NCI-H524 treated with DMSO at 0.1 percent for 48 hours (cell line): ENCODE measurements around the gene RCAN1.
"Not testable (repeated sequence)": the region's sequence is repeated elsewhere in the genome, so short reads cannot be mapped to it uniquely, and the experiment has no call there.

Experiments used
- DNase-seq: peaks from one replicate; lab custom pipeline; 2025; lab: John Stamatoyannopoulos, UW

RCAN1 gene

DNA sequence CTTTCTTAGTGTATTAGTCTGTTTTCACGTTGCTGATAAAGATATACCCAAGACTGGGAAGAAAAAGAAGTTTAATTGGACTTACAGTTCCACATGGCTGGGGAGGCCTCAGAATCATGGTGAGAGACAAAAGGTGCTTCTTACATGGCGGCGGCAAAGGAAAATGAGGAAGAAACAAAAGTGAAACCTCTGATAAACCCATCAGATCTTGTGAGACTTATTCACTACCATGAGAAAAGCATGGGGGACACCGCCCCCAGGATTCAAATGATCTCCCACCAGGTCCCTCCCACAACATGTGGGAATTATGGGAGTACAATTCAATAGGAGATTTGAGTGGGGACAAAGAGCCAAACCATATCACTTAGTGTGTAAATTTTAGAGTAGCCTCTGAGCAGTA is 46.1 kb downstream of the RCAN1 start:
- not testable (repeated sequence) for DNase-seq

DNA sequence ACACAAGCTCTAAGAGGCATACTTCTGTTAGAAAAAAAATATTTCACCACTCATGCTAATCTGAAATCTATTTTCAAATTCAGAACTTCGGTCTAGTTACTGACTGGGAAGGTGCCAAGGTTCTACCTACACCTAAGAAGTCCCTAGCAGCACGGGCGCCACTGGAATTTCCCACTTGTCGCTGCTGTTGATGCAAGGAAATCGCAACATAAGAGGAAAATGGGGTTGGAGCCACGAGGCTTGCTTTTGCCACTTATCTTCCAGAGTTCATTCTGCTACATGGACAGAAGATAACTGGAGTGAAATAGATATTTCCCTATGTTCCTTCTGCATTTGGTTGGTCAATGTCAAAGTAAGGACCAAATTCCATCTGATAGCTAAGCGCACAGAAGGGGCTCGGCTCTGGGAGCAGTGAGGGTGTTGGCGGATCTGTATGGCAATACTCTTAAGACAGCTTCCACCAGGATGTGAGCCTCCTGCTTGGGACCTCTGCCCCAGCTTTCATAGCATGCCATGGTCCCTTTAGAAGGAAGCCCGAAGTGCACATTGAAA is 47.2 kb downstream of the RCAN1 start:
- no peak for DNase-seq

DNA sequence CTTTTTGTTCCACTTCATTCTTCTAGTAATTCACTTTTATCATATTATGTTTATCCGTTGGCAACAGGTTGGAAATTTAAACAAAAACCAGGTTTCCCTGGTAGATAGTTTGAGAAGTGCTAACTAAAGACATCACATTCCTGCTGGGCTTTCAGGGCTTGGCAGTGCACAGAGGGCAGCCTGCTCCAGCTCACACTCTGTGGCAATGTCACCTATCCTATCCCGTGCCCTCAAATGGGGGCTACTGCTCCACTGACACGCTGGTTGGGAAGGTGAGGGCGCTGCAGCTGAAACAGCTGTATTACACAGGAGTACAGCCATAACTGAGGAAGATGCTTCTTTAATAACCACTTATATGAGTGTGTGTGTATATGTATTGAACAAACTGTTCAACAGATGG is 49.7 kb downstream of the RCAN1 start:
- DNase-seq = no peak

DNA sequence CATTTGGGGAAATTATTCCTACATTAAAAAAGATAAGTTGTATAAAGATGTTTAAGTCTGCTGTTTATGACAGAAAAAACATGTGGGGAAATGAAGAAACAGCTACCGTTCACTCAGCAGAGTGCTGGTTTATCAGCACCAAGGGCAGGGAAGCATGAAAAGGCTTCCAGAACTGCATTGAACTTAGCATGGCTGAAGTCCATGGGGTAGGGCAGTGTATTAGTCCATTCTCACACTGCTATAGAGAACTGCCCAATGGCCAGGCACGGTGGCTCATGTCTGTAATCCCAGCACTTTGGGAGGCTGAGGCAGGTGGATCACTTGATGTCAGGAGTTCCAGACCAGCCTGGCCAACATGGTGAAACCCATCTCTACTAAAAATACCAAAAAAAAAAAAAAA is 51.5 kb downstream of the RCAN1 start:
- DNase-seq = not testable (repeated sequence)

DNA sequence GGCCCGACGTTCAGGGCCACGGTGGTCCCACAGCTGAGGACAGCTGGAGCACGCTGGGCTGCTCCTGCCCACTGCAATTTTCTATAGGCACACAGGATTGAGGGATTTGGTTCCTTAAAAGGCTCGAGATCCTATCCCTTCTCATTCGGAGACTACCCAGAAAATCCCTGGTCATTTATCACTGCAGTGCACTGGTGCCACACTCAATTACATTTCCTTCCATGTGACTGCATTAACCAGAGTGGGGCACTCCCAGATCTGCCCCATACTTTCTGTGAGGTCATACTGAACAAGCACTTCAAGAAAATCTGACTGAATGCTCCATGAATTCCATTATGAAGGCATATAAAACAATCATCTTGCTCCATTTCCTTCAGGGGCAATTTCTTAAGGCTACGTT is 53.1 kb downstream of the RCAN1 start:
- DNase-seq = no peak

DNA sequence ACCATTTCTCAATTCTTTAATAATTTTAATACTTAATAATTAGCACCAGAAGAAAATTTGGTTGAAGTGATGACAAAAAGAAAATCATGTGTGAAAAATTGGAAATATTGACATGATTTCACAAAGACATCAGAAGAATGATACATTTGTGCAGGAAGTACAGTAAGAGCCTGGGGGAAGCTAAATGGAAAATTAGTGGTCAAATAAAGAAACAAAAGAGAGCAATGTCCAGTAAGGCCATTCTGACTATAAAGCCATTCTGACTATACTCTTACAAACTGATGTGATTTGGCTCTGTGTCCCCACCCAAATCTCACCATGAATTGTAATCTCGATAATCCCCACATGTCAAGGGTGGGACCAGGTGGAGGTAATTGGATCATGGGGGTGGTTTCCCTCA is 54.3 kb downstream of the RCAN1 start:
- DNase-seq = no peak

DNA sequence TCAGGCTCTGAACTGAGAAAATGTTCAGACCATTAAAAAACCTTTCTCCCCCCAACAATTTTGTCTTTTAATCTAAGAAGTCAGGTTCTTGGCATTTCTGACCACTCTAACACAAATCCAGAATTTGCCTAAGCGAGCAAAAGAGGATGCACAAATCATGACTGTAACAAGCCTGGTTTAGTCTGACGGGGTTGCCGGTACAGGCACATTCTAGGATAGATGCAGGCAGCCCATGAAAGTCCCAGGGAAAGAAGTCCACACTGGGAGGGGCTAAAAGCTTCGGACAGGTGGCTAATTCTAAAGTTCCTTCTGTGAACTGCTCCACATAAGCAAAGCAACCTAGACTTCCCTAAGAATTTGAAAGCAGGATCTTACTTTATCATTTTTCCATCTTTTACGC is 54.9 kb downstream of the RCAN1 start:
- no peak for DNase-seq

DNA sequence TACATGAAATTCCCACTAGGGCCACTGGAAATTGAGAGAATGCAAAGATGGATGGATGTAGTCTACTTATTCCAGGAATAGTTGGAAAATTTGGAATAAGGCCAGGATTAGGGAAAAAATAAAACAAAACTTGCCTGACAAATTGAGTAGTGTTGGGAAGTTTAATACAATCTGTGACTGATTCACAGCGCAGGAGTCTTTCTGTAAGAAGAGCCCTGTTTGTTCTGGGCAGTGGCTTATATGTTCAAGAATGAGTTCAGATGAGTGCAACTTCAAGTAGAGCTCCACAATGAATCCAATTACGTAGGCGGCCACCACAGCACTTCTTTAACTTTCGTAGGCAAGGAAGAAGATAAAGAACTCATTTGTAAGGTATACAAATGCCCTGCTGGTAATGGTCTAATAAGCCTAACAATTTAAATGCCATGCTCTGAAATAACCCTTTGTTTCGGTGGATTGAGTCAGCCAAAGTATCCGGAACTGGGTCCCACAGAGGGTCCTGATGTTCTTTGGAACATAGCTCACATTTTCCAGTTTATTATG is 55.8 kb downstream of the RCAN1 start:
- no peak for DNase-seq

DNA sequence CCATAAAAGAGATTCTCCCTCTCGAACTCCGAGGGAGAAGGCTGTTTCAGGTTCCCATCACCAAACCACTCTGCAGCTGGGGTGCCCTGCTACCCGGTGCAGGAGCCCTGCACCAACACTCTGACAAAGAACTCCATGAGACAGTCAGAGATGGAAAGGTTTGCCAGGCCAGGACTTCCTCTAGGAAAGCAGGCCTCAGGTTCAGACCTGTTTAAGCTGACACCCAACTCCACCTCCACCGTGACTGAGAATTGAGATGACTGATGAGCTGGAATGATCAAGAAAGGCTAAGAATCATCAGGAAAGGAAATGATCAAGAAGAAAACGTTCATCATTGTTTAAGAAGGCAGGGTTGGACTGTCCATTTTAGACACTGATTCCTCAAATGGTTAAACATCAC is 56.7 kb downstream of the RCAN1 start:
- DNase-seq = no peak

- no peak for DNase-seq
These were observed 57.7 kb downstream of the RCAN1 start for GRCh38 chr21:34557261-34557660.

- DNase-seq = not testable (repeated sequence)
These were observed 60.2 kb downstream of the RCAN1 start for GRCh38 chr21:34554670-34555069.

GRCh38 chr21:34554227-34554626 is 60.7 kb downstream of the RCAN1 start:
- no peak for DNase-seq

GRCh38 chr21:34553151-34553952 is 61.6 kb downstream of the RCAN1 start:
- DNase-seq = no peak

GRCh38 chr21:34552360-34553098 is 62.4 kb downstream of the RCAN1 start:
- no peak for DNase-seq

GRCh38 chr21:34550182-34550799 is 64.6 kb downstream of the RCAN1 start:
- DNase-seq = no peak

GRCh38 chr21:34548781-34549376 is 66.0 kb downstream of the RCAN1 start:
- DNase-seq = no peak

DNA sequence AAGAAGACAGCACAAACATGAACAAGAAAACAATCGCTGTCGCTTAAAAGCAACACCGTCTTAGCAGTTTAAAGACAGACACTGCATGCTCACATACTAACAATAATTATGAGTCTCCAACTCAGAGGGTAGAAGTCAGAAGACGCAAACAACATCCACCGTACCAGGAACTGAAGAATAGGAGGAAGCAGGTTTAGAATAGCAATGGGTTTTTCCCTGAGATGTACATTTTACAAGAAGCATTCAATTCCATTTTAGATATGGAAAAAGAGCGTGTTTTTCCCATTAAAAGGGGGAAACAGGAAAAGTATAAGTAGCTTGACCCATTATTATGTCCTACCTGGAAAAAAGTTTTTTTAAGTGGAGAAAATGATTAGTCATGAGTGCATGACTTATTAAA is 68.4 kb downstream of the RCAN1 start:
- DNase-seq = no peak

- DNase-seq = no peak
These were observed 69.6 kb downstream of the RCAN1 start for GRCh38 chr21:34545079-34545884.

GRCh38 chr21:34544032-34544496 is 70.8 kb downstream of the RCAN1 start:
- DNase-seq = no peak

- DNase-seq = no peak
These were observed 71.9 kb downstream of the RCAN1 start for GRCh38 chr21:34543017-34543416.

- no peak for DNase-seq
These were observed 74.7 kb downstream of the RCAN1 start for GRCh38 chr21:34540206-34540605.
